HepG2 (cell line): Measurements from ENCODE around the gene TAF6L.

Experiments
- CBX2 ChIP-seq, 2 experiments: fragments of 200-600 bp in 1 of 2; sonication (generic); formaldehyde crosslinking in 1 of 2; IDR thresholded peaks; 2 replicates each; pipeline versions ENCODE4 v1.7.0 to v1.8.1; 2018 to 2022; ENCODE audit warnings: low read depth in 2 of 2, low read length in 1 of 2, mild to moderate bottlenecking in 1 of 2, missing genetic modification reagents in 1 of 2
- CREB1 ChIP-seq, 2 experiments: fragments of 450-650 bp in 1 of 2; IDR thresholded peaks; 2 replicates each; pipeline ENCODE4 v1.6.1; 2016 to 2017; ENCODE audit warnings: control low read depth in 1 of 2, mild to moderate bottlenecking in 1 of 2, missing compliant biosample characterization in 1 of 2, missing genetic modification characterization in 1 of 2
- ERF ChIP-seq: IDR thresholded peaks from 2 replicates; pipeline ENCODE4 v1.6.1; 2018; ENCODE audit warnings: missing biosample characterization, missing genetic modification reagents
- HMG20B ChIP-seq: conservative IDR thresholded peaks from 2 replicates; pipeline ENCODE4 v1.6.1; 2016; ENCODE audit warnings: missing genetic modification reagents, missing compliant biosample characterization
- KLF16 ChIP-seq, 2 experiments: sonication (generic) in 1 of 2; formaldehyde crosslinking in 1 of 2; IDR thresholded peaks; 2 replicates each; pipeline versions ENCODE4 v1.6.1 to v1.8.0; 2016 to 2023; ENCODE audit warnings: missing genetic modification reagents in 2 of 2, missing compliant biosample characterization in 1 of 2
- SALL2 ChIP-seq: sonication (generic); formaldehyde crosslinking; IDR thresholded peaks from 2 replicates; pipeline ENCODE4 v1.8.1; 2023; ENCODE audit warnings: mild to moderate bottlenecking, missing genetic modification reagents, inconsistent platforms
- ZNF207 ChIP-seq: fragments of 450-650 bp; IDR thresholded peaks from 2 replicates; pipeline ENCODE4 v1.6.1; 2016; ENCODE audit warnings: antibody characterized with exemption, borderline replicate concordance
- TF ChIP-seq, protein P1 (sequence below), 2 experiments: sonication (generic) in 1 of 2; formaldehyde crosslinking in 1 of 2; IDR thresholded peaks; 2 replicates each; pipeline versions ENCODE4 v1.5.1 to v1.6.1; 2011 to 2020; ENCODE audit warnings: borderline replicate concordance in 1 of 2, low read depth in 1 of 2, low read length in 1 of 2, mild to moderate bottlenecking in 1 of 2, missing genetic modification reagents in 1 of 2, moderate library complexity in 1 of 2
- TF ChIP-seq, protein P2 (sequence below): IDR thresholded peaks from 2 replicates; pipeline ENCODE4 v1.6.1; 2016; ENCODE audit warnings: mild to moderate bottlenecking
- TF ChIP-seq, protein P3 (sequence below): sonication (generic); formaldehyde crosslinking; conservative IDR thresholded peaks from 2 replicates; pipeline ENCODE4 v1.4.0; 2020; ENCODE audit warnings: missing genetic modification reagents
- TF ChIP-seq, protein P4 (sequence below): IDR thresholded peaks from 2 replicates; pipeline ENCODE4 v1.6.1; 2012; ENCODE audit warnings: low read depth, low read length, improper control_type of control experiment
- TF ChIP-seq, protein P5 (sequence below): sonication (generic); formaldehyde crosslinking; IDR thresholded peaks from 2 replicates; pipeline ENCODE4 v1.4.0; 2020; ENCODE audit warnings: missing genetic modification reagents
- TF ChIP-seq, protein P6 (sequence below): sonication (generic); formaldehyde crosslinking; IDR thresholded peaks from 2 replicates; pipeline ENCODE4 v1.8.1; 2023; ENCODE audit warnings: missing genetic modification reagents, inconsistent platforms, borderline replicate concordance
- TF ChIP-seq, protein P7 (sequence below): IDR thresholded peaks from 2 replicates; pipeline ENCODE4 v1.6.1; 2012; ENCODE audit warnings: low read length, improper control_type of control experiment

DNA sequence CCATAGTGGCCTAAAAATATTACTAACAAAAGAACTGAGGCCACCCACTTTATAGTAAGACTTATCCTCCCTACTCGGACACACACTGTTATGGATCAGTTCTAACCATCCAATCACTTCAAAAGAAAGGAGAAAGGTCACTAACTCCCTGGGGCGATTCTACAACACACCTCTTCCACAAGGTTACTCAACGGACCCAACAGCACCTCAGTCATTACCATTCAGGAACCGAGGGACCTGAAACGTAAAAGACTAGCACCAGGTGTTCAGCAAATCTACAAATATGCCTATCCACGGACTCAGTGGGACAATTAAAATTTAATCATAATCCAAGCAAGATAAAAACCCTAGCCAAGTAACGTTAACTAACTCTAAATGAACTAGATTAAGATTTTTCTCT, 45.5 kb upstream of the TAF6L start:
- TF ChIP-seq, protein P1, sequence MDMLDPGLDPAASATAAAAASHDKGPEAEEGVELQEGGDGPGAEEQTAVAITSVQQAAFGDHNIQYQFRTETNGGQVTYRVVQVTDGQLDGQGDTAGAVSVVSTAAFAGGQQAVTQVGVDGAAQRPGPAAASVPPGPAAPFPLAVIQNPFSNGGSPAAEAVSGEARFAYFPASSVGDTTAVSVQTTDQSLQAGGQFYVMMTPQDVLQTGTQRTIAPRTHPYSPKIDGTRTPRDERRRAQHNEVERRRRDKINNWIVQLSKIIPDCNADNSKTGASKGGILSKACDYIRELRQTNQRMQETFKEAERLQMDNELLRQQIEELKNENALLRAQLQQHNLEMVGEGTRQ (IDR thresholded peaks at IDR 0.05; ENCODE audit: low read depth, low read length): no peak
- TF ChIP-seq, protein P1 (CRISPR knock-in tag; IDR thresholded peaks at IDR 0.05; ENCODE audit: borderline replicate concordance): no peak
- TF ChIP-seq, protein P2, sequence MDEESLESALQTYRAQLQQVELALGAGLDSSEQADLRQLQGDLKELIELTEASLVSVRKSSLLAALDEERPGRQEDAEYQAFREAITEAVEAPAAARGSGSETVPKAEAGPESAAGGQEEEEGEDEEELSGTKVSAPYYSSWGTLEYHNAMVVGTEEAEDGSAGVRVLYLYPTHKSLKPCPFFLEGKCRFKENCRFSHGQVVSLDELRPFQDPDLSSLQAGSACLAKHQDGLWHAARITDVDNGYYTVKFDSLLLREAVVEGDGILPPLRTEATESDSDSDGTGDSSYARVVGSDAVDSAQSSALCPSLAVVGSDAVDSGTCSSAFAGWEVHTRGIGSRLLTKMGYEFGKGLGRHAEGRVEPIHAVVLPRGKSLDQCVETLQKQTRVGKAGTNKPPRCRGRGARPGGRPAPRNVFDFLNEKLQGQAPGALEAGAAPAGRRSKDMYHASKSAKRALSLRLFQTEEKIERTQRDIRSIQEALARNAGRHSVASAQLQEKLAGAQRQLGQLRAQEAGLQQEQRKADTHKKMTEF: no peak
- no peak for TF ChIP-seq SALL2 (CRISPR knock-in tag)
- TF ChIP-seq HMG20B: no peak
- TF ChIP-seq ZNF207: no peak
- TF ChIP-seq CBX2 (IDR thresholded peaks at IDR 0.05; ENCODE audit: low read depth, low read length): no peak
- TF ChIP-seq CBX2 (CRISPR knock-in tag; IDR thresholded peaks at IDR 0.05; ENCODE audit: low read depth): no peak
- TF ChIP-seq, protein P3, sequence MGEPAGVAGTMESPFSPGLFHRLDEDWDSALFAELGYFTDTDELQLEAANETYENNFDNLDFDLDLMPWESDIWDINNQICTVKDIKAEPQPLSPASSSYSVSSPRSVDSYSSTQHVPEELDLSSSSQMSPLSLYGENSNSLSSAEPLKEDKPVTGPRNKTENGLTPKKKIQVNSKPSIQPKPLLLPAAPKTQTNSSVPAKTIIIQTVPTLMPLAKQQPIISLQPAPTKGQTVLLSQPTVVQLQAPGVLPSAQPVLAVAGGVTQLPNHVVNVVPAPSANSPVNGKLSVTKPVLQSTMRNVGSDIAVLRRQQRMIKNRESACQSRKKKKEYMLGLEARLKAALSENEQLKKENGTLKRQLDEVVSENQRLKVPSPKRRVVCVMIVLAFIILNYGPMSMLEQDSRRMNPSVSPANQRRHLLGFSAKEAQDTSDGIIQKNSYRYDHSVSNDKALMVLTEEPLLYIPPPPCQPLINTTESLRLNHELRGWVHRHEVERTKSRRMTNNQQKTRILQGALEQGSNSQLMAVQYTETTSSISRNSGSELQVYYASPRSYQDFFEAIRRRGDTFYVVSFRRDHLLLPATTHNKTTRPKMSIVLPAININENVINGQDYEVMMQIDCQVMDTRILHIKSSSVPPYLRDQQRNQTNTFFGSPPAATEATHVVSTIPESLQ (CRISPR knock-in tag): no peak
- TF ChIP-seq, protein P4, sequence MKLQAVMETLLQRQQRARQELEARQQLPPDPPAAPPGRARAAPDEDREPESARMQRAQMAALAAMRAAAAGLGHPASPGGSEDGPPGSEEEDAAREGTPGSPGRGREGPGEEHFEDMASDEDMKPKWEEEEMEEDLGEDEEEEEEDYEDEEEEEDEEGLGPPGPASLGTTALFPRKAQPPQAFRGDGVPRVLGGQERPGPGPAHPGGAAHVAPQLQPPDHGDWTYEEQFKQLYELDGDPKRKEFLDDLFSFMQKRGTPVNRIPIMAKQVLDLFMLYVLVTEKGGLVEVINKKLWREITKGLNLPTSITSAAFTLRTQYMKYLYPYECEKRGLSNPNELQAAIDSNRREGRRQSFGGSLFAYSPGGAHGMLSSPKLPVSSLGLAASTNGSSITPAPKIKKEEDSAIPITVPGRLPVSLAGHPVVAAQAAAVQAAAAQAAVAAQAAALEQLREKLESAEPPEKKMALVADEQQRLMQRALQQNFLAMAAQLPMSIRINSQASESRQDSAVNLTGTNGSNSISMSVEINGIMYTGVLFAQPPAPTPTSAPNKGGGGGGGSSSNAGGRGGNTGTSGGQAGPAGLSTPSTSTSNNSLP: no peak
- no peak for TF ChIP-seq KLF16 (CRISPR knock-in tag; IDR thresholded peaks at IDR 0.05)
- TF ChIP-seq, protein P5, sequence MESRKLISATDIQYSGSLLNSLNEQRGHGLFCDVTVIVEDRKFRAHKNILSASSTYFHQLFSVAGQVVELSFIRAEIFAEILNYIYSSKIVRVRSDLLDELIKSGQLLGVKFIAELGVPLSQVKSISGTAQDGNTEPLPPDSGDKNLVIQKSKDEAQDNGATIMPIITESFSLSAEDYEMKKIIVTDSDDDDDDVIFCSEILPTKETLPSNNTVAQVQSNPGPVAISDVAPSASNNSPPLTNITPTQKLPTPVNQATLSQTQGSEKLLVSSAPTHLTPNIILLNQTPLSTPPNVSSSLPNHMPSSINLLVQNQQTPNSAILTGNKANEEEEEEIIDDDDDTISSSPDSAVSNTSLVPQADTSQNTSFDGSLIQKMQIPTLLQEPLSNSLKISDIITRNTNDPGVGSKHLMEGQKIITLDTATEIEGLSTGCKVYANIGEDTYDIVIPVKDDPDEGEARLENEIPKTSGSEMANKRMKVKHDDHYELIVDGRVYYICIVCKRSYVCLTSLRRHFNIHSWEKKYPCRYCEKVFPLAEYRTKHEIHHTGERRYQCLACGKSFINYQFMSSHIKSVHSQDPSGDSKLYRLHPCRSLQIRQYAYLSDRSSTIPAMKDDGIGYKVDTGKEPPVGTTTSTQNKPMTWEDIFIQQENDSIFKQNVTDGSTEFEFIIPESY (CRISPR knock-in tag): no peak
- no peak for TF ChIP-seq ERF (CRISPR knock-in tag)
- TF ChIP-seq, protein P6, sequence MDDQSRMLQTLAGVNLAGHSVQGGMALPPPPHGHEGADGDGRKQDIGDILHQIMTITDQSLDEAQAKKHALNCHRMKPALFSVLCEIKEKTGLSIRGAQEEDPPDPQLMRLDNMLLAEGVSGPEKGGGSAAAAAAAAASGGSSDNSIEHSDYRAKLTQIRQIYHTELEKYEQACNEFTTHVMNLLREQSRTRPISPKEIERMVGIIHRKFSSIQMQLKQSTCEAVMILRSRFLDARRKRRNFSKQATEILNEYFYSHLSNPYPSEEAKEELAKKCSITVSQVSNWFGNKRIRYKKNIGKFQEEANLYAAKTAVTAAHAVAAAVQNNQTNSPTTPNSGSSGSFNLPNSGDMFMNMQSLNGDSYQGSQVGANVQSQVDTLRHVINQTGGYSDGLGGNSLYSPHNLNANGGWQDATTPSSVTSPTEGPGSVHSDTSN (CRISPR knock-in tag): no peak
- TF ChIP-seq CREB1 (IDR thresholded peaks at IDR 0.05): no peak
- no peak for TF ChIP-seq CREB1 (CRISPR knock-in tag; IDR thresholded peaks at IDR 0.05)
- TF ChIP-seq, protein P7, sequence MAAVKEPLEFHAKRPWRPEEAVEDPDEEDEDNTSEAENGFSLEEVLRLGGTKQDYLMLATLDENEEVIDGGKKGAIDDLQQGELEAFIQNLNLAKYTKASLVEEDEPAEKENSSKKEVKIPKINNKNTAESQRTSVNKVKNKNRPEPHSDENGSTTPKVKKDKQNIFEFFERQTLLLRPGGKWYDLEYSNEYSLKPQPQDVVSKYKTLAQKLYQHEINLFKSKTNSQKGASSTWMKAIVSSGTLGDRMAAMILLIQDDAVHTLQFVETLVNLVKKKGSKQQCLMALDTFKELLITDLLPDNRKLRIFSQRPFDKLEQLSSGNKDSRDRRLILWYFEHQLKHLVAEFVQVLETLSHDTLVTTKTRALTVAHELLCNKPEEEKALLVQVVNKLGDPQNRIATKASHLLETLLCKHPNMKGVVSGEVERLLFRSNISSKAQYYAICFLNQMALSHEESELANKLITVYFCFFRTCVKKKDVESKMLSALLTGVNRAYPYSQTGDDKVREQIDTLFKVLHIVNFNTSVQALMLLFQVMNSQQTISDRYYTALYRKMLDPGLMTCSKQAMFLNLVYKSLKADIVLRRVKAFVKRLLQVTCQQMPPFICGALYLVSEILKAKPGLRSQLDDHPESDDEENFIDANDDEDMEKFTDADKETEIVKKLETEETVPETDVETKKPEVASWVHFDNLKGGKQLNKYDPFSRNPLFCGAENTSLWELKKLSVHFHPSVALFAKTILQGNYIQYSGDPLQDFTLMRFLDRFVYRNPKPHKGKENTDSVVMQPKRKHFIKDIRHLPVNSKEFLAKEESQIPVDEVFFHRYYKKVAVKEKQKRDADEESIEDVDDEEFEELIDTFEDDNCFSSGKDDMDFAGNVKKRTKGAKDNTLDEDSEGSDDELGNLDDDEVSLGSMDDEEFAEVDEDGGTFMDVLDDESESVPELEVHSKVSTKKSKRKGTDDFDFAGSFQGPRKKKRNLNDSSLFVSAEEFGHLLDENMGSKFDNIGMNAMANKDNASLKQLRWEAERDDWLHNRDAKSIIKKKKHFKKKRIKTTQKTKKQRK: no peak
